ENCODE data around the gene PRMT9.

DNA sequence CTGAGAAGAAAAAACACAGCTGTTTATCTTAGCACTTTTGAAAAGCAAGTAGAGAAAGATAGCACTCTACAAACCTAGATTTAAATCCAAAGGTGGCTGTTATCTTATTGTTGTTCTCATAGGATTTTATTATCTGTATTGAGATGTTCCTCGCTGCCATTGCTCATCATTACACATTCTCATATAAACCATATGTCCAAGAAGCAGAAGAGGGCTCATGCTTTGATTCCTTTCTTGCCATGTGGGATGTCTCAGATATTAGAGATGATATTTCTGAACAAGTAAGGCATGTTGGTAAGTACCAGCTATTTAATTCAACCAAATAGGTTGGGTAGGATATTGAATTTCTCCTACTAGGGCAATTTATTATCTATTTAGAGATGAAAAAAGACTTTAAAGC, 50.3 kb downstream of the PRMT9 start:
- TF ChIP-seq TCF12 (IDR thresholded peaks at IDR 0.05; ENCODE audit: low read depth) (no peak), EP300 (IDR thresholded peaks at IDR 0.05; ENCODE audit: borderline replicate concordance) (no peak), FOXM1 (IDR thresholded peaks at IDR 0.05; ENCODE audit: borderline replicate concordance, low read depth) (no peak)

Measured in Ishikawa (cell line).